ENCODE measurements around the gene CPSF7. TPM values are rescaled to one million over a fixed set of nuclear protein-coding genes. Genes with fewer than 3 reads are reported as not detected.
"Not testable (repeated sequence)": the region's sequence is repeated elsewhere in the genome, so short reads cannot be mapped to it uniquely, and the experiment has no call there.

The CPSF7 gene
- total and polyA plus RNA-seq, 9 donors = 27.8 to 75.9 (median 66.1) TPM

- Histone ChIP-seq H3K36me3 (ENCODE audit: control insufficient read depth, insufficient read depth, low read length) (peaks cover 76% of the 10 kb centered on the region), H3K4me3 (ENCODE audit: low read length) (no peak overlapping the region), H3K27ac (ENCODE audit: low read length) (no peak overlapping the region), H3K4me1 (ENCODE audit: control insufficient read depth, insufficient read depth, low read length) (no peaks in the 10 kb centered on the region), H3K9me3 (replicated peaks; ENCODE audit: control insufficient read depth, low read depth, low read length) (no peaks in the 10 kb centered on the region), H3K27me3 (ENCODE audit: control insufficient read depth, insufficient read depth, low read length) (no peaks in the 10 kb centered on the region)
- no peak for DNase-seq
- WGBS (ENCODE audit: insufficient coverage) = no CpG with 5 or more reads among the region's 1 CpG
Measured at GRCh38 chr11:61403658-61404057, 26.1 kb downstream of the CPSF7 start.

DNA sequence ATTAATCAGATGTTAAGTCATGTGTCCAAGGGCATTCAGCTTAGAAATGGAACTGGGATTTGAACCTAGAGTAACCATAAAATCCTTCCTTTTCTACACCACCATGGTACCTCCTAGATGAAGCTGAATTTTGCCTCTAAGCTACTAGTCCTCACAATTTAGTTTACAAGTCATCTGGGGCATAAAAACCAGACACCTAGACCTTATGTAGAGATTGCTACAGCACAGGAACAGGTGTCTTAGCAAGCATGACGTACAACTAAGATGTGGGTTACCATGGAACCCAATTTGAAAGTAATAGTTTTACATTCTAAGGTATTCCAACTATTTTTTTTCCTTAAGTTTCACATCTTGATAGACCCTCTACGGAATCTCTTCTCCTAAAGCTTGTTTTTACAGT lies 28.2 kb downstream of the CPSF7 start:
- no peaks in the 10 kb centered on the region for H3K27me3 ChIP-seq (ENCODE audit: control insufficient read depth, insufficient read depth, low read length)
- DNase-seq = no peak
- H3K4me1 ChIP-seq (ENCODE audit: control insufficient read depth, insufficient read depth, low read length) = no peaks in the 10 kb centered on the region
- WGBS (ENCODE audit: insufficient coverage) = 91% methylated on average over 1 of the region's 2 CpGs
- H3K27ac ChIP-seq (ENCODE audit: low read length) = no peak overlapping the region
- H3K9me3 ChIP-seq (replicated peaks; ENCODE audit: control insufficient read depth, low read depth, low read length) = no peaks in the 10 kb centered on the region
- no peak overlapping the region for H3K4me3 ChIP-seq (ENCODE audit: low read length)
- H3K36me3 ChIP-seq (ENCODE audit: control insufficient read depth, insufficient read depth, low read length) = peaks cover 76% of the 10 kb centered on the region

DNA sequence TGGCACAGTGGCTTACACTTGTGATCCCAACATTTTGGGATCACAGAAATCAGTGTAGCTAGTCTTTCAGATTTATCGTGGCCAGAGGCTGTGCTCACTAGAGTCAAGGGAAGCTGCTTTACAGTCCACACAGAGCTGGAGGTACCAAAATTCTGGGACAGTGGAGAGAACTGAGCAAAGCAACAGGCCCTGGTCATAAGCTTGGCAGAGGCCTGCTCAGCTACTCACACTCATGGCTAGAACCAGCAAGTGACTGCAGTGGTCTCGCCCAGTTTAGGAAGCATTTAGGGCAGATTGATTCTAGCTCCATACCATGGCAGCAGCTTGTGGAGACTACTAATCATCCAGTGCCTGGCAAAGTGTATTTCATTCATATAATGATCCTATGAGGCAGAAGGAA lies 28.6 kb downstream of the CPSF7 start:
- H3K4me3 ChIP-seq (ENCODE audit: low read length) = no peak overlapping the region
- 95% methylated on average over 2 of the region's 2 CpGs for WGBS (ENCODE audit: insufficient coverage)
- H3K27me3 ChIP-seq (ENCODE audit: control insufficient read depth, insufficient read depth, low read length) = no peaks in the 10 kb centered on the region
- no peak for DNase-seq
- no peak overlapping the region for H3K27ac ChIP-seq (ENCODE audit: low read length)
- no peaks in the 10 kb centered on the region for H3K4me1 ChIP-seq (ENCODE audit: control insufficient read depth, insufficient read depth, low read length)
- no peaks in the 10 kb centered on the region for H3K9me3 ChIP-seq (replicated peaks; ENCODE audit: control insufficient read depth, low read depth, low read length)
- H3K36me3 ChIP-seq (ENCODE audit: control insufficient read depth, insufficient read depth, low read length) = peaks cover 75% of the 10 kb centered on the region

DNA sequence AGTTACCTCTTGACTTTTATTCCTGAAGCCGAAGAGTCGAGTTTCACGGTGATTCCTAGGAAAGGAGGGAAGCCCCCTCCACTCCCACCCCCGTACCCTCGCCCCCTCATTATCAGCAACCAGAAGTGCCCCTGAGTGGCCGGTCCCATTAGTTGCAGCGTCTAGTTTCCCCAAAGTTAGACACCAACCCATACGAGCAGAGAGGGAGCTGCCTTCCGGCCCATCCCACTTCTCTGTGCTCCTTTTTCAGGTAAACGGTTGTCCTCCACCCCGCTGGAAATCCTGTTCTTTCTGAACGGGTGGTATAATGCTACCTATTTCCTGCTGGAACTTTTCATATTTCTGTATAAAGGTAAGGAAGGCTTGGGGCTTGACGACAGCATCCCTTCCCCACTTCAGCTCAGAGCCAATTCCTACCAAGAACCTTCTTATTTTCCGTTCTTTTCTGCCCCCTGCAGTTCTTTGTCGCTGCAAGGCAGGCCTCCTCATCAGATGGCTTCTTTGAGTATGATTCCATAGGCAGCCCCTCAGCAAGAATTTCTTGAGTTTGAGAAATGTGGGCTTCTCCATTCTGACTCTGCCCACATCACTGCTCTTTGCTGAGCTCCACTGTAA lies 36.7 kb downstream of the CPSF7 start:
- DNase-seq = peak; percentile 24
- peak overlapping the region; percentile 77 for H3K27ac ChIP-seq (ENCODE audit: low read length)

GRCh38 chr11:61390161-61390560 lies 39.6 kb downstream of the CPSF7 start:
- Histone ChIP-seq H3K4me3 (ENCODE audit: low read length) (no peak overlapping the region), H3K36me3 (ENCODE audit: control insufficient read depth, insufficient read depth, low read length) (peaks cover 7% of the 10 kb centered on the region)
- 50% methylated on average over 1 of the region's 1 CpG for WGBS (ENCODE audit: insufficient coverage)

More for the DNA sequence above, 36.7 kb downstream of the CPSF7 start:
- Histone ChIP-seq H3K27me3 (ENCODE audit: control insufficient read depth, insufficient read depth, low read length) (no peaks in the 10 kb centered on the region), H3K36me3 (ENCODE audit: control insufficient read depth, insufficient read depth, low read length) (peaks cover 19% of the 10 kb centered on the region), H3K9me3 (replicated peaks; ENCODE audit: control insufficient read depth, low read depth, low read length) (peaks cover 4% of the 10 kb centered on the region), H3K4me1 (ENCODE audit: control insufficient read depth, insufficient read depth, low read length) (peaks cover 12% of the 10 kb centered on the region), H3K4me3 (ENCODE audit: low read length) (peak overlapping the region; percentile 95)
- WGBS (ENCODE audit: insufficient coverage) = 0% methylated on average over 4 of the region's 15 CpGs

DNA sequence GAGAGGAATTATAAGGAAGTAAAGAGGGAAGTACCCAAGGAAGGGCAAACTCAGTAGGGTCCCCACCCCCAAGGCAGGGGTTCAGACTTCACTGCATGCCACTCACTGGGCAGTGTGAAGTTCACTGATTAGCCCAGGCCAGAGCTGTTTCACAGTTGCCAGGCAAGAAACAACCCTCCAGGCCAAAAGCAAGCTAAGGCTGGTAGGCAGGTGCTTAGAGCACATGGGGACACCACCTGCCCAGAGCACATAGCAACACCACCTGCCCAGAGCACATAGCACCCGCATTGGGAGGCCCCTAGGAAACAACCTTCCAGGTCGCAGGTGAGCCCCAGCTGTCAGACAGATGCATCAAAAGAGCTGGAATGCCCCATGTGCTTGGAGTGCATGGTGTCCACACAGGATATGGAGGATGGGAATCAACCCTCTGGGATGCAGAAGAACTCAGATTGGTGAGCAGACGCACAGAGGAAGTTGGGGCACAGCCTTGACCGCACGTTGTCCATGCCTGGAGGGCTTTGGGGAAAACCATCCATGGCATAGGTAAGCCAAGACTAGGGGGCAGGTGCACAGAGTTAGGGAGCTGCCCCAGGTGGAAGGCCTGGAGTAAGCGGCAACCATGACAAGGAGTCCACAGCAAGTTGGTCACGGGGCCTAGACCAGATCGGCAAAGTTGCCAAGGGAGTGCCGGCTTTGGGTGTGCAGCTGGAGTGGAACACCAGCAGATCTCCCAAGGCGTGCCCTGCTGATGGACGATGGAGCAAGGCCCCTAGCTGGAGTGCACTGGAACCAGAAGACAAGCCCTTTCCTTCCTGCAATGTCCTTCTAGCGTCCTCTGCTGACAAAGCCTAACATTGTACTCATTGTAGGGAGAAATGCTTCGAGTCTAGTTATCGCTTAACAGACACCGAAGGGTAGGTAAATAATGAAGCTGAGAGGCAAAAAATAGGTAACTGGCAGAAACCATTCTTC lies 45.2 kb downstream of the CPSF7 start:
- no peaks in the 10 kb centered on the region for H3K4me1 ChIP-seq (ENCODE audit: control insufficient read depth, insufficient read depth, low read length)
- no peak overlapping the region for H3K27ac ChIP-seq (ENCODE audit: low read length)
- 85% methylated on average over 10 of the region's 15 CpGs for WGBS (ENCODE audit: insufficient coverage)
- H3K4me3 ChIP-seq (ENCODE audit: low read length) = no peak overlapping the region
- no peaks in the 10 kb centered on the region for H3K27me3 ChIP-seq (ENCODE audit: control insufficient read depth, insufficient read depth, low read length)
- H3K36me3 ChIP-seq (ENCODE audit: control insufficient read depth, insufficient read depth, low read length) = no peaks in the 10 kb centered on the region
- no peak for DNase-seq
- H3K9me3 ChIP-seq (replicated peaks; ENCODE audit: control insufficient read depth, low read depth, low read length) = no peaks in the 10 kb centered on the region

More at GRCh38 chr11:61390161-61390560, 39.6 kb downstream of the CPSF7 start:
- peaks cover 12% of the 10 kb centered on the region for H3K4me1 ChIP-seq (ENCODE audit: control insufficient read depth, insufficient read depth, low read length)
- no peak for DNase-seq
- H3K27ac ChIP-seq (ENCODE audit: low read length) = no peak overlapping the region
- H3K9me3 ChIP-seq (replicated peaks; ENCODE audit: control insufficient read depth, low read depth, low read length) = peaks cover 4% of the 10 kb centered on the region
- no peaks in the 10 kb centered on the region for H3K27me3 ChIP-seq (ENCODE audit: control insufficient read depth, insufficient read depth, low read length)

DNA sequence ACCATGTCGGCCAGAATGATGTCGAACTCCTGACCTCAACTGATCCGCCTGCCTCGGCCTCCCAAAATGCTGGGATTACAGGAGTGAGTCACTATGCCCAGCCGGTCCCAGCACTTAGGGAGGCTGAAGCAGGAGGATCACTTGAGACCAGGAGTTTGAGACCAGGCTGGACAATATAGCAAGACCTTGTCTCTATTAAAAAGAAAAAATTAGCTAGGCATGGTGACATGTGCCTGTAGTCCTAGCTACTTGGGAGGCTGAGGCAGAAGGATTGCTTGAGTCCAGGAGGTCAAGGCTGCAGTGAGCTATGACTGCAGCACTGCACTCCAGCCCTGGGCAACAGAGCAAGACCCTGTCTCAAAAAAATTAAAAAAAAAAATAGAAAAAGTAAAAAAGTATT lies 45.9 kb downstream of the CPSF7 start:
- H3K9me3 ChIP-seq (replicated peaks; ENCODE audit: control insufficient read depth, low read depth, low read length); H3K27ac ChIP-seq (ENCODE audit: low read length); H3K36me3 ChIP-seq (ENCODE audit: control insufficient read depth, insufficient read depth, low read length); H3K27me3 ChIP-seq (ENCODE audit: control insufficient read depth, insufficient read depth, low read length); DNase-seq; H3K4me3 ChIP-seq (ENCODE audit: low read length); H3K4me1 ChIP-seq (ENCODE audit: control insufficient read depth, insufficient read depth, low read length): not testable (repeated sequence)
- 92% methylated on average over 5 of the region's 5 CpGs for WGBS (ENCODE audit: insufficient coverage)

GRCh38 chr11:61380884-61381283 lies 48.9 kb downstream of the CPSF7 start:
- Histone ChIP-seq H3K36me3 (ENCODE audit: control insufficient read depth, insufficient read depth, low read length) (peaks cover 3% of the 10 kb centered on the region), H3K4me1 (ENCODE audit: control insufficient read depth, insufficient read depth, low read length) (no peaks in the 10 kb centered on the region), H3K27me3 (ENCODE audit: control insufficient read depth, insufficient read depth, low read length) (no peaks in the 10 kb centered on the region), H3K9me3 (replicated peaks; ENCODE audit: control insufficient read depth, low read depth, low read length) (no peaks in the 10 kb centered on the region), H3K27ac (ENCODE audit: low read length) (no peak overlapping the region), H3K4me3 (ENCODE audit: low read length) (no peak overlapping the region)
- no peak for DNase-seq
- WGBS (ENCODE audit: insufficient coverage) = 95% methylated on average over 2 of the region's 9 CpGs

DNA sequence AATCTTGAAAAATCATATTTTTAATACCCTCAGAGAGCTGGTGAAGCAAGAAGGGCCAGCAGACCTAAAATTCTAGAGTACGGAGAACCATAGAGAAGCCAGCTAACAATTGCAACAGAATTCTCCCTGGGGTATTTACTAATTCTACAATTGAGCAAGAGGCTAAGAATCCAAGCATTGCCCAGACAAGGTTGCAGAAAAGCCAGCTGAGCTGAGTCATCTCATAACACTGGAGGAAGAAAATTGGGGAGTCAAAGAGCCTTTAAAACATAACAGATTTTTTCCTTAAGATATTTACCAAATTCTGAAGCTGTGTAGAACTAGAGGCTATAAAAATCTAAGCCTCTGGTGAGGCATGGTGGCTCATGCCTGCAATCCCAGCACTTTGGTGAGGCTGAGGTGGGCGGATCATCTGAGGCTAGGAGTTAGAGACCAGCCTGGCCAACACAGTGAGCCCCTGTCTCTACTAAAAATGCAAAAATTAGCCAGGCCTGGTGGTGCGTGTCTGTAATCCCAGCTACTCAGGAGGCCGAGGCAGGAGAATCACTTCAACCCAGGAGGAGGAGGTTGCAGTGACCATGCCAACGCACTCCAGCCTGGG lies 51.0 kb downstream of the CPSF7 start:
- WGBS (ENCODE audit: insufficient coverage) = 80% methylated on average over 1 of the region's 5 CpGs
- Histone ChIP-seq H3K27ac (ENCODE audit: low read length) (no peak overlapping the region), H3K4me1 (ENCODE audit: control insufficient read depth, insufficient read depth, low read length) (no peaks in the 10 kb centered on the region), H3K9me3 (replicated peaks; ENCODE audit: control insufficient read depth, low read depth, low read length) (no peaks in the 10 kb centered on the region), H3K4me3 (ENCODE audit: low read length) (no peak overlapping the region), H3K27me3 (ENCODE audit: control insufficient read depth, insufficient read depth, low read length) (no peaks in the 10 kb centered on the region), H3K36me3 (ENCODE audit: control insufficient read depth, insufficient read depth, low read length) (peaks cover 3% of the 10 kb centered on the region)
- DNase-seq = peak; percentile 70

All from muscle of leg (tissue), 11 donors.